IPS-15b (cell line): ENCODE data around the gene RSAD2.

Source experiments
- H3K27me3 ChIP-seq: one replicate; pipeline ENCODE4 v1.6.1; 2013; ENCODE audit warnings: low read length; ENCODE audit not compliant: control insufficient read depth, insufficient read depth
- H3K36me3 ChIP-seq: one replicate; pipeline ENCODE4 v1.6.1; 2013; ENCODE audit warnings: low read length; ENCODE audit not compliant: control insufficient read depth, insufficient read depth
- H3K4me1 ChIP-seq: one replicate; pipeline ENCODE4 v1.6.1; 2013; ENCODE audit warnings: mild to moderate bottlenecking, low read length; ENCODE audit not compliant: control insufficient read depth, insufficient read depth
- H3K4me3 ChIP-seq: one replicate; pipeline ENCODE4 v1.5.1; 2013; ENCODE audit warnings: low read depth, low read length
- H3K9ac ChIP-seq: one replicate; pipeline ENCODE4 v1.6.1; 2013; ENCODE audit warnings: low read depth, mild to moderate bottlenecking, low read length
- H3K9me3 ChIP-seq: one replicate; pipeline ENCODE4 v1.6.1; 2013; ENCODE audit warnings: mild to moderate bottlenecking, low read length; ENCODE audit not compliant: control insufficient read depth, insufficient read depth

Gene RSAD2

GRCh38 chr2:6909431-6910385 lies 32.1 kb downstream of the RSAD2 start:
- H3K36me3 ChIP-seq = no peaks in the 10 kb centered on the region
- H3K4me3 ChIP-seq = no peak overlapping the region
- no peaks in the 10 kb centered on the region for H3K9me3 ChIP-seq
- H3K27me3 ChIP-seq = no peaks in the 10 kb centered on the region
- no peak overlapping the region for H3K9ac ChIP-seq
- H3K4me1 ChIP-seq = no peaks in the 10 kb centered on the region

GRCh38 chr2:6911721-6912120 lies 34.1 kb downstream of the RSAD2 start:
- no peaks in the 10 kb centered on the region for H3K36me3 ChIP-seq

GRCh38 chr2:6913415-6914157 lies 36.0 kb downstream of the RSAD2 start:
- Histone ChIP-seq H3K9ac (no peak overlapping the region), H3K4me3 (no peak overlapping the region), H3K9me3 (no peaks in the 10 kb centered on the region), H3K36me3 (no peaks in the 10 kb centered on the region), H3K27me3 (no peaks in the 10 kb centered on the region), H3K4me1 (peaks cover 9% of the 10 kb centered on the region)

More at GRCh38 chr2:6911721-6912120, 34.1 kb downstream of the RSAD2 start:
- Histone ChIP-seq H3K9me3 (no peaks in the 10 kb centered on the region), H3K4me3 (no peak overlapping the region), H3K4me1 (peaks cover 9% of the 10 kb centered on the region), H3K9ac (no peak overlapping the region), H3K27me3 (no peaks in the 10 kb centered on the region)

- H3K4me3 ChIP-seq = no peak overlapping the region
- peaks cover 8% of the 10 kb centered on the region for H3K27me3 ChIP-seq
- no peak overlapping the region for H3K9ac ChIP-seq
- H3K36me3 ChIP-seq = no peaks in the 10 kb centered on the region
- no peaks in the 10 kb centered on the region for H3K9me3 ChIP-seq
- H3K4me1 ChIP-seq = peaks cover 9% of the 10 kb centered on the region
Measured at GRCh38 chr2:6914828-6915227, 37.3 kb downstream of the RSAD2 start.

DNA sequence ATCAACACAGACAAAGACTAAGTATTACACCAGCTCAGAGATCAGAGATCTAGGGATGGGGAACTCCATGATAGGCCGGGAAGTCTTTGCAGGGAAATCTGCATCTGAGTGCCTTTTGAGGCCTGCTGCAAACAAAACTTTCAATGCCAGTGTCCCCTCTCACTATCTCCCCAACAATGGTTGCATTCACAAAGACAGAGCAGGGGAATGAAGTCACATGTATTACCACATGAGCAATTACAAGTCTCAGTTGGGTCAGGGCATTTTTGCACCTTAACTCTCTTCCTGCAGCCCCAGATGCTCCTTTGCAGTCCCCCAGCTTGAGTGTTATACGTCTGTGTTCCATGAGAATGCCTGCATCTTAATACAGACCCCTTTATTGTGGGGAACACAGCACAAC lies 37.8 kb downstream of the RSAD2 start:
- Histone ChIP-seq H3K27me3 (peaks cover 8% of the 10 kb centered on the region), H3K9ac (no peak overlapping the region), H3K4me1 (peaks cover 9% of the 10 kb centered on the region), H3K4me3 (no peak overlapping the region), H3K9me3 (no peaks in the 10 kb centered on the region), H3K36me3 (no peaks in the 10 kb centered on the region)

- Histone ChIP-seq H3K36me3 (no peaks in the 10 kb centered on the region), H3K27me3 (peaks cover 8% of the 10 kb centered on the region), H3K4me1 (peaks cover 9% of the 10 kb centered on the region), H3K9ac (no peak overlapping the region), H3K4me3 (no peak overlapping the region), H3K9me3 (no peaks in the 10 kb centered on the region)
Measured at GRCh38 chr2:6916224-6916623, 38.6 kb downstream of the RSAD2 start.

DNA sequence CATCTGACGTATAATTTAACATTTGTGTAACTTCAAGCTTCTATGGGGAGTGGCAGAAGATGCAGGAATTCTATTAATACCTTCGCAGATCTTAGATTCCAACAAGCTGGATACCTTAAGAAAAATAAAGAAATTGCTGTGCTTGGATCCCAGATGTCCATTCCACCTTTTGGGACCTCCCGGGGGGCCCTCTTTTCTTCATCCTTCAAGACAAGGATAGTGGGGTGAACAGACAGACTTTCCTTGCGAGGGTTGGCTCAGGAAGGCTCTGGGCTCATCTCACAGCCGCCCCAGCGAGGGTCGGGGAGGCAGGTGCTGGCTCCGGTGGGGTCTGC lies 39.1 kb downstream of the RSAD2 start:
- Histone ChIP-seq H3K9ac (no peak overlapping the region), H3K9me3 (no peaks in the 10 kb centered on the region), H3K36me3 (peaks cover 2% of the 10 kb centered on the region), H3K27me3 (peaks cover 8% of the 10 kb centered on the region), H3K4me3 (peak overlapping the region; percentile 62), H3K4me1 (peaks cover 13% of the 10 kb centered on the region)

GRCh38 chr2:6917071-6917760 lies 39.6 kb downstream of the RSAD2 start, which contains the start of gene RNF144A:
Gene RNF144A (plus strand): TSS chr2:6917412. CDS start chr2:6996927, 79,515 bp downstream.
- Histone ChIP-seq H3K36me3 (peaks cover 2% of the 10 kb centered on the region), H3K4me3 (peak within 1 kb of the TSS; percentile 62), H3K27me3 (peaks cover 8% of the 10 kb centered on the region), H3K9ac (no peak within 1 kb of the TSS), H3K4me1 (peaks cover 15% of the 10 kb centered on the region), H3K9me3 (no peaks in the 10 kb centered on the region)

DNA sequence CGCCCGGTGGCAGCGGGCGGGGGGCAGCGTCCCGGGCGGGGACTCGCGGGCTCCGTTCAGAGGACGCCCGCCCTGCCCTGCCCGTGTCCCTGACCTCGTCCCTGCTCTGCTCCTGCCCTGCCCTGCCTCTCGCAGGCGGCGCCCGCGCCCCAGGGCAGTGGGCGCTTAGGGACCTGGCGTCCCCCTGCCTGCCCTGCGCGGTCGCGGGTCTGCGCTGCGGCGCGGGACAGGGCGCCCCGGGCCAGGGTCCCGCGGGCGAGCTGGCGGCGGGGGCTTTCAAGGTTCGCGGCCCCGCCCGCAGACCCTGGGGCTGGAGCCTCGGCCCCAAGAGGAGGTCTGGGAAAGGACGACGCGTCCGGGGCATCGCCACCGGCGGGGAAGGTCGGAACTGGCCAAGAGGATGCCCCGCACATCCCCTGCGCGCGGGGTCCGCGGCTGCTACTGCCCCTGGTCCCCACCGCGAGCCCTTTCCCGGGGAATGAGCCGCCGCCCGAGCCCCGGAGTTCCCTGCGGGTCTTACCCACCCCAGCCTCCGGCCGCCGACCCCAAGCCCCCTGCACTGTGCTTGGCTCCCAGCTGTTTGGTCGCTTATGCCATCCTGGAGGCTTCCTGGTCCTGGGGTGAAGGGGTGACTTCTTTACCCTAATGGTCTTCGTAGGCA lies 40.3 kb downstream of the RSAD2 start:
- H3K9me3 ChIP-seq = no peaks in the 10 kb centered on the region
- H3K9ac ChIP-seq = no peak overlapping the region
- H3K4me3 ChIP-seq = peak overlapping the region; percentile 55
- peaks cover 8% of the 10 kb centered on the region for H3K27me3 ChIP-seq
- peaks cover 15% of the 10 kb centered on the region for H3K4me1 ChIP-seq
- peaks cover 2% of the 10 kb centered on the region for H3K36me3 ChIP-seq

GRCh38 chr2:6919901-6920742 lies 42.5 kb downstream of the RSAD2 start:
- peaks cover 12% of the 10 kb centered on the region for H3K4me1 ChIP-seq
- H3K27me3 ChIP-seq = peaks cover 8% of the 10 kb centered on the region
- no peak overlapping the region for H3K4me3 ChIP-seq
- H3K9ac ChIP-seq = no peak overlapping the region
- H3K36me3 ChIP-seq = peaks cover 2% of the 10 kb centered on the region
- H3K9me3 ChIP-seq = no peaks in the 10 kb centered on the region
